ENCODE data around the gene PARD3B. TPM values are rescaled to one million over a fixed set of nuclear protein-coding genes. Genes with fewer than 3 reads are reported as not detected.

Gene PARD3B
- total and polyA plus RNA-seq, 2 of the 8 experiments (the other 6 are each of a cell fraction or from before 2014, with no cell fraction given): 1.2 to 5.7 TPM

- Histone ChIP-seq H2BK20ac (ENCODE audit: low read length) (no peak overlapping the region), H3K27ac (ENCODE audit: low read depth, low read length) (no peak overlapping the region), H4K91ac (replicated peaks; ENCODE audit: insufficient read length, low read length) (no peak overlapping the region), H3K79me1 (ENCODE audit: low read depth, low read length) (no peaks in the 10 kb centered on the region), H3K23me2 (ENCODE audit: low read depth, low read length) (no peaks in the 10 kb centered on the region), H3K27me3 (replicated peaks in 1 of 4; ENCODE audit: control insufficient read depth in 3 of 4, extremely low read depth in 1 of 4, insufficient read depth in 3 of 4, low read length in 3 of 4) (no peaks in the 10 kb centered on the region), H3K9ac (replicated peaks in 1 of 4; ENCODE audit: extremely low read depth in 1 of 4, low read depth in 3 of 4, low read length in 3 of 4) (no peak overlapping the region), H2BK5ac (ENCODE audit: low read depth, low read length) (no peak overlapping the region), H2AK5ac (ENCODE audit: low read depth, low read length) (no peak overlapping the region), H3K18ac (ENCODE audit: extremely low read depth, low read length) (no peak overlapping the region), H2AFZ (ENCODE audit: low read length) (no peak overlapping the region), H2BK15ac (ENCODE audit: low read length) (no peak overlapping the region), H4K5ac (ENCODE audit: insufficient read length, low read depth, low read length) (no peak overlapping the region), H3K23ac (ENCODE audit: insufficient read length) (no peak overlapping the region), H4K8ac (ENCODE audit: extremely low read depth, insufficient read depth, low read length) (no peak overlapping the region), H3K14ac (ENCODE audit: insufficient read length) (no peak overlapping the region), H3K4me1 (replicated peaks in 1 of 4; ENCODE audit: control insufficient read depth in 3 of 4, insufficient read depth in 4 of 4, low read length in 3 of 4) (no peaks in the 10 kb centered on the region), H3K4me2 (ENCODE audit: insufficient read depth in 1 of 2, low read depth in 2 of 2, low read length in 2 of 2) (no peak overlapping the region), H3K79me2 (ENCODE audit: control insufficient read depth in 1 of 2, insufficient read depth in 2 of 2, low read length in 2 of 2) (no peaks in the 10 kb centered on the region), H2BK120ac (replicated peaks; ENCODE audit: low read depth, low read length) (no peak overlapping the region), H3K4me3 (ENCODE audit: extremely low read depth in 1 of 4, insufficient read depth in 2 of 4, low read depth in 3 of 4, low read length in 4 of 4) (no peak overlapping the region), H3K4ac (replicated peaks; ENCODE audit: insufficient read length, low read depth, low read length) (no peak overlapping the region), H4K20me1 (replicated peaks in 1 of 2; ENCODE audit: control insufficient read depth in 1 of 2, insufficient read depth in 2 of 2, low read length in 2 of 2) (no peaks in the 10 kb centered on the region), H2BK12ac (ENCODE audit: low read depth, low read length) (no peak overlapping the region), H3K56ac (replicated peaks; ENCODE audit: insufficient read length, low read depth, low read length) (no peak overlapping the region), H3K9me3 (ENCODE audit: insufficient read depth in 2 of 2, low read depth in 1 of 2, low read length in 1 of 2) (no peaks in the 10 kb centered on the region), H3K36me3 (ENCODE audit: control insufficient read depth in 2 of 4, insufficient read depth in 4 of 4, low read length in 3 of 4) (no peaks in the 10 kb centered on the region)
- FAIRE-seq (no peak), DNase-seq (ENCODE audit: low read depth in 1 of 2, low spot score in 2 of 2) (no peak)
- ChIA-PET CTCF (ENCODE audit: partially characterized antibody) (interaction anchor here (1.5 kb wide), 1 partner anchor 23 kb away, joined by 3 read pairs; no protein-coding TSS in a partner anchor), POLR2A (ENCODE audit: partially characterized antibody) (no interaction called here)
- TF ChIP-seq SP1 (IDR thresholded peaks at IDR 0.05; ENCODE audit: low read depth, low read length) (no peak), CBX5 (IDR thresholded peaks at IDR 0.05; ENCODE audit: low read depth, low read length) (no peak), CHD1 (IDR thresholded peaks at IDR 0.05; ENCODE audit: low read depth, low read length) (no peak), ASH2L (IDR thresholded peaks at IDR 0.05; ENCODE audit: low read length) (no peak), TCF12 (IDR thresholded peaks at IDR 0.05; ENCODE audit: low read depth, low read length) (no peak)
- WGBS, 2 experiments (ENCODE audit: extremely low coverage in 1 of 2, insufficient coverage in 1 of 2, insufficient read length in 1 of 2, insufficient replicate concordance in 2 of 2, low coverage in 1 of 2, low lambda C conversion rate in 2 of 2, missing lambda C conversion rate in 1 of 2): 93% methylated on average over 3 of the region's 3 CpGs; no CpG with 5 or more reads in 1 of the 2 experiments
Observed at GRCh38 chr2:204632410-204632809, 87.1 kb downstream of the PARD3B start.

All from H1 (cell line).